ENCODE data around the gene CYB5A. TPM values are rescaled to one million over a fixed set of nuclear protein-coding genes. Genes with fewer than 3 reads are reported as not detected.
"Not testable (repeated sequence)": the region's sequence is repeated elsewhere in the genome, so short reads cannot be mapped to it uniquely, and the experiment has no call there.

Gene CYB5A
- polyA plus RNA-seq, 2 of the 4 experiments (the other 2 are of a cell fraction), result 132 to 267 TPM

GRCh38 chr18:74331404-74331803, 39.6 kb upstream of the CYB5A start:
- no peaks in the 10 kb centered on the region for H3K9me3 ChIP-seq
- ATAC-seq (peak; percentile 85 to 89), FAIRE-seq (no peak), DNase-seq (ENCODE audit: low read depth in 1 of 2, low spot score in 1 of 2) (peak; percentile 4 to 46)
- H3K4me3 ChIP-seq, result no peak overlapping the region
- TF ChIP-seq CTCF (IDR thresholded peaks at IDR 0.05) (peak; percentile 46; the same call in 2 of the 3 replicates), RAD21 (conservative IDR thresholded peaks at IDR 0.05 in 1 of 2, IDR thresholded peaks at IDR 0.05 in 1 of 2) (peak; percentile 54 to 59), SMC3 (IDR thresholded peaks at IDR 0.05) (peak; percentile 65), ZNF302 (CRISPR knock-in tag; IDR thresholded peaks at IDR 0.05) (no peak), CEBPB (IDR thresholded peaks at IDR 0.05) (no peak)
- ChIA-PET POLR2A (no interaction called here), CTCF (interaction anchor here (0.7 to 1.4 kb wide), 3 partner anchors 132 to 165 kb away, joined by 3 to 4 read pairs (median 3); no protein-coding TSS in a partner anchor)
- 15% methylated on average over 2 of the region's 2 CpGs for WGBS (ENCODE audit: missing lambda C conversion rate)
- H3K27ac ChIP-seq, result no peak overlapping the region
- H3K4me1 ChIP-seq, result no peaks in the 10 kb centered on the region
- H3K4me2 ChIP-seq, result no peak overlapping the region

GRCh38 chr18:74329688-74330205, 38.0 kb upstream of the CYB5A start:
- TF ChIP-seq RARB (CRISPR knock-in tag; IDR thresholded peaks at IDR 0.05), result no peak
- no peak for TF ChIP-seq RAD21 (conservative IDR thresholded peaks at IDR 0.05 in 1 of 2, IDR thresholded peaks at IDR 0.05 in 1 of 2)
- no peak for TF ChIP-seq HDAC2 (IDR thresholded peaks at IDR 0.05)
- no peak for TF ChIP-seq CHD2 (IDR thresholded peaks at IDR 0.05; ENCODE audit: low read length, partially characterized antibody)
- CTCF ChIA-PET, result interaction anchor here (0.7 to 1.6 kb wide), 4 partner anchors 19 to 133 kb away, joined by 3 to 7 read pairs (median 3); no protein-coding TSS in a partner anchor
- DNase-seq (ENCODE audit: low read depth in 1 of 2, low spot score in 1 of 2) (no peak), FAIRE-seq (no peak), ATAC-seq (no peak)
- no peak overlapping the region for H3K27ac ChIP-seq
- no peaks in the 10 kb centered on the region for H3K9me3 ChIP-seq
- no peak overlapping the region for H3K4me2 ChIP-seq
- no peaks in the 10 kb centered on the region for H3K4me1 ChIP-seq
- H3K4me3 ChIP-seq, result no peak overlapping the region
- 84% methylated on average over 1 of the region's 1 CpG for WGBS (ENCODE audit: missing lambda C conversion rate)
- POLR2A ChIA-PET, result no interaction called here

- Histone ChIP-seq H3K4me3 (no peak overlapping the region), H3K9me3 (no peaks in the 10 kb centered on the region), H3K27ac (no peak overlapping the region), H3K4me1 (no peaks in the 10 kb centered on the region), H3K4me2 (no peak overlapping the region)
- no peak for TF ChIP-seq NPAS2 (CRISPR knock-in tag; IDR thresholded peaks at IDR 0.05; ENCODE audit: borderline replicate concordance)
- TF ChIP-seq CEBPB (IDR thresholded peaks at IDR 0.05), result no peak
- TF ChIP-seq ATOH8 (CRISPR knock-in tag; IDR thresholded peaks at IDR 0.05; ENCODE audit: low read depth), result no peak
- no peak for TF ChIP-seq BCL3 (IDR thresholded peaks at IDR 0.05)
- TF ChIP-seq CBX2 (IDR thresholded peaks at IDR 0.05; ENCODE audit: borderline replicate concordance, low read depth), result no peak
- TF ChIP-seq KDM1A (IDR thresholded peaks at IDR 0.05; ENCODE audit: low read depth), result no peak
- TF ChIP-seq FOXS1 (CRISPR knock-in tag; IDR thresholded peaks at IDR 0.05), result no peak
- TF ChIP-seq TP53 (CRISPR knock-in tag; IDR thresholded peaks at IDR 0.05), result no peak
- TF ChIP-seq HDAC2 (IDR thresholded peaks at IDR 0.05), result no peak
- TF ChIP-seq MAX (IDR thresholded peaks at IDR 0.05), result no peak
- TF ChIP-seq HMGXB4 (CRISPR knock-in tag; IDR thresholded peaks at IDR 0.05; ENCODE audit: borderline replicate concordance), result no peak
- POLR2A ChIA-PET, result no interaction called here
- WGBS (ENCODE audit: missing lambda C conversion rate), result 55% methylated on average over 2 of the region's 2 CpGs
- FAIRE-seq (no peak), DNase-seq (ENCODE audit: low read depth in 1 of 2, low spot score in 1 of 2) (no peak), ATAC-seq (no peak)
- CTCF ChIA-PET, result interaction anchor here (1.6 kb wide), 1 partner anchor 17 kb away, joined by 3 read pairs; no protein-coding TSS in a partner anchor
These were observed 36.4 kb upstream of the CYB5A start for GRCh38 chr18:74328206-74328605.

GRCh38 chr18:74326791-74327190, 35.0 kb upstream of the CYB5A start:
- H3K9me3 ChIP-seq; H3K4me3 ChIP-seq; H3K4me2 ChIP-seq; H3K4me1 ChIP-seq; FAIRE-seq; POLR2A ChIA-PET; ATAC-seq; H3K27ac ChIP-seq; DNase-seq (ENCODE audit: low read depth in 1 of 2, low spot score in 1 of 2): not testable (repeated sequence)
- 91% methylated on average over 3 of the region's 3 CpGs for WGBS (ENCODE audit: missing lambda C conversion rate)
- CTCF ChIA-PET, result interaction anchor here (1.4 kb wide), 1 partner anchor 16 kb away, joined by 5 read pairs; no protein-coding TSS in a partner anchor
